ENCODE measurements around the gene TSPOAP1.

The TSPOAP1 gene

DNA sequence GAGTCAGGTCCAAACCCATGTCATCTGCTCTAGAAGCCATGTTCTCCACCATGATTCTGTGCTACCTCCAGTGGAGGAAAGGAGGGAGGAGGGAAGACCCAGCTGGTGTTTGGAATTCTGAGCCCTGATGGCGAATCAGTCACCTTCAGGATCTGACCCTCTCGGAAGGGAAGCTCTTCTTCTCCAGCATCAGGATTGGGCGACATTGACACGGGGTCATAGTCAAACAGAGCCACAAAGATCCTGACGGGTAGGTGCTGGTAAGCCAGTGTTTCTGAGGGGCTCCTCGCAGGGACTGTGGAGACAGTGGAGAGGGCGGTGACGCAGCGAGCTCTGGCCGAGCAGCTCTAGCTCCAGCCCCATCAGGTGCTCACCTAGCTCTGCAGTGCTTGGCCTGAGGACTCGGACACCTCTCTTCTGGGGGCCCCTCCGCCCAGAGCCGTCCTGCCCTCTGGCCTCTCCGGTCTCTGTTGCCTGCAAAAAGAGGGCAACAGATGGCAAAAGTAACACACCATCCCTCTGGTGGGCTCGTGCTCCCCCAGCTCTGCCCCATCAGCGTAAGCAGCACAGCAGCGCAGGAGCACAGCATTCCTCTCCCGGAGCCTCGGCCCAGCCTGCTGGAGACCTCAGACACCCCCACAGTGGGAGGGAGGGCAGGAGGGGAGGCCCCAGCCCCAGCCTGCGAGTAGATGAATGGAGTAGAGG is 21.0 kb downstream of the TSPOAP1 start:
- no peaks in the 10 kb centered on the region for H3K9me2 ChIP-seq (replicated peaks; ENCODE audit: insufficient read depth, low read length)
- no peak overlapping the region for H3K4me3 ChIP-seq (ENCODE audit: insufficient read depth, low read length, poor library complexity, severe bottlenecking)
- no peaks in the 10 kb centered on the region for H3F3A ChIP-seq (ENCODE audit: insufficient read depth)
- no peaks in the 10 kb centered on the region for H3K9me3 ChIP-seq (ENCODE audit: insufficient read depth, low read length)
- no peaks in the 10 kb centered on the region for H3K27me3 ChIP-seq (ENCODE audit: low read length)
- H2AFZ ChIP-seq (ENCODE audit: low read depth, low read length, severe bottlenecking): no peak overlapping the region
- H3K36me3 ChIP-seq (ENCODE audit: low read length): no peaks in the 10 kb centered on the region
- no peaks in the 10 kb centered on the region for H3K79me2 ChIP-seq (ENCODE audit: insufficient read depth, low read length)
- no peak overlapping the region for H3K9ac ChIP-seq (ENCODE audit: low read length)
- no peak overlapping the region for H3K27ac ChIP-seq (ENCODE audit: low read depth, low read length)
- TF ChIP-seq EZH2phosphoT487 (conservative IDR thresholded peaks at IDR 0.05; ENCODE audit: low read length) (no peak), CTCF (IDR thresholded peaks at IDR 0.05; ENCODE audit: insufficient read depth, low read length, poor library complexity, severe bottlenecking) (no peak)
- H4K20me1 ChIP-seq (ENCODE audit: low read depth, low read length): no peaks in the 10 kb centered on the region
- no peak overlapping the region for H3K4me2 ChIP-seq (ENCODE audit: low read depth, low read length, poor library complexity, severe bottlenecking)

DNA sequence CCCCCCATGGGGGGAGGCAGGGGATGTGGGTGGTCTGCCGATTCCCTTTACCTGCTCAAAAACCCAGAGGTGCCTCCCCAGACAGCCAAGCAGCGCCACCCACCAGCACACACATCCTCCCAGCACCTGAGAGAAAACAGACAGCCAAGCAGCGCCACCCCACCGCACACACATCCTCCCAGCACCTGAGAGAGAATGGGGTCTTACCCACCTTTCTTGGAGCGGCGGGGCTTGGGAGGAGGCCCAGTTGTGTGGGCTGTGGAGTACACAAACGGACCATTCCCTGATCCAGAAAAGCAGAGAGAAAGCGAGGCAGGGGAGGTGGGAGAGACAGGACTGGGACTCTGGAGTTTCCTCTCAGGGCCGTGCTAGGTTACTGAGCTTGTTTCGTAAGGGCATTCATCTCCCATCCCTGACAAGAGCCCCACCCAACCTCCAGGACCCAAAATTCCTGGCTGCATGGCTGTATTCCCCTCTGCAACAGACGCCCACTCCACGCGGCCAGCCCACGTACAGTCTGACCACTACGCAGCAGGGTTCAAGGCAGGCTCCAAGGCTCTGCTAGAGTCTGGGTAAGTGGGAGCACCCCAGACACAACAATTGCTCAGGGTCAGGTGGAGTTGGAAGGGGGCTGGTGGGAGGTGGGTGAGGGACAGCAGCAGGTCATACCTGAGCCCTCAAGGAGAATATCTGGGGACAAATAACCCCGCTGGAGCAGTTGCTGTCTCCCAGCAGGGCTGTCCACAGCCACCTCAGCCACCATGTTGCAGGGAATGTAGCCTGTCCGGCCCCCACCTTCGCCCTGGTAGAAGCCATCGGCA is 22.3 kb downstream of the TSPOAP1 start:
- Histone ChIP-seq H3K27me3 (ENCODE audit: low read length) (no peaks in the 10 kb centered on the region), H3K27ac (ENCODE audit: low read depth, low read length) (no peak overlapping the region), H3K9me2 (replicated peaks; ENCODE audit: insufficient read depth, low read length) (no peaks in the 10 kb centered on the region), H4K20me1 (ENCODE audit: low read depth, low read length) (no peaks in the 10 kb centered on the region), H3K9me3 (ENCODE audit: insufficient read depth, low read length) (no peaks in the 10 kb centered on the region), H3K36me3 (ENCODE audit: low read length) (no peaks in the 10 kb centered on the region), H3K4me2 (ENCODE audit: low read depth, low read length, poor library complexity, severe bottlenecking) (no peak overlapping the region), H3K9ac (ENCODE audit: low read length) (no peak overlapping the region), H2AFZ (ENCODE audit: low read depth, low read length, severe bottlenecking) (no peak overlapping the region), H3K79me2 (ENCODE audit: insufficient read depth, low read length) (no peaks in the 10 kb centered on the region), H3K4me3 (ENCODE audit: insufficient read depth, low read length, poor library complexity, severe bottlenecking) (no peak overlapping the region), H3F3A (ENCODE audit: insufficient read depth) (no peaks in the 10 kb centered on the region)
- no peak for TF ChIP-seq EZH2phosphoT487 (conservative IDR thresholded peaks at IDR 0.05; ENCODE audit: low read length)
- TF ChIP-seq CTCF (IDR thresholded peaks at IDR 0.05; ENCODE audit: insufficient read depth, low read length, poor library complexity, severe bottlenecking): no peak

DNA sequence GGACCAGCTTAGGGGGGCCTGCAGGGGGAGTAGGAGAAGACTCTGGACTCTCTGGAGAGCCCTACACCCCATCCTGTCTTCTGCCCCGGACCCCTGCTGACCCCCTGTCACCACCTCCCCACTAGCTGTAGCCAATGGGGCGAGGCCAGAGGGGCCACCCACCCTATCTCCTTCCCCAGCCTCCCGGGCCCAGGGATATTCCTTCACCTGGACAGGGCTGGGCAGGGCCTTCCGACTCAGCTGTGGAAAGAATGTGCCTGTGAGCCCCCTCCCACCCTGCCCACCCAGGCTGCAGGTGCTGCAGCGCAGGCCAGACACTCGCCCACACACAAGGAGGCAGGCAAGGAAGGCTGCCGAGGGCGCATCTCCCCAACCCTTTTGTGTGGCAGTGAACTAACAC is 23.0 kb downstream of the TSPOAP1 start:
- no peaks in the 10 kb centered on the region for H3K79me2 ChIP-seq (ENCODE audit: insufficient read depth, low read length)
- H3K4me3 ChIP-seq (ENCODE audit: insufficient read depth, low read length, poor library complexity, severe bottlenecking): no peak overlapping the region
- no peaks in the 10 kb centered on the region for H3K36me3 ChIP-seq (ENCODE audit: low read length)
- no peak for TF ChIP-seq CTCF (IDR thresholded peaks at IDR 0.05; ENCODE audit: insufficient read depth, low read length, poor library complexity, severe bottlenecking)
- no peak for TF ChIP-seq EZH2phosphoT487 (conservative IDR thresholded peaks at IDR 0.05; ENCODE audit: low read length)
- H3K9me3 ChIP-seq (ENCODE audit: insufficient read depth, low read length): no peaks in the 10 kb centered on the region
- H4K20me1 ChIP-seq (ENCODE audit: low read depth, low read length): no peaks in the 10 kb centered on the region
- no peak overlapping the region for H3K9ac ChIP-seq (ENCODE audit: low read length)
- no peak overlapping the region for H2AFZ ChIP-seq (ENCODE audit: low read depth, low read length, severe bottlenecking)
- no peaks in the 10 kb centered on the region for H3K27me3 ChIP-seq (ENCODE audit: low read length)
- H3K4me2 ChIP-seq (ENCODE audit: low read depth, low read length, poor library complexity, severe bottlenecking): no peak overlapping the region
- no peak overlapping the region for H3K27ac ChIP-seq (ENCODE audit: low read depth, low read length)
- H3K9me2 ChIP-seq (replicated peaks; ENCODE audit: insufficient read depth, low read length): no peaks in the 10 kb centered on the region
- H3F3A ChIP-seq (ENCODE audit: insufficient read depth): no peaks in the 10 kb centered on the region
